NK-92 (cell line): Measurements from ENCODE around the gene APOA1.

Source experiments
- DNase-seq: peaks from one replicate; lab custom pipeline; 2025; ENCODE audit not compliant: unreplicated experiment; lab: John Stamatoyannopoulos, UW

Gene APOA1

GRCh38 chr11:116859175-116859574, 21.8 kb upstream of the APOA1 start:
- no peak for DNase-seq

GRCh38 chr11:116857936-116858335, 20.5 kb upstream of the APOA1 start:
- DNase-seq = no peak

GRCh38 chr11:116857316-116857715, 19.9 kb upstream of the APOA1 start:
- DNase-seq = no peak

GRCh38 chr11:116856423-116856822, 19.0 kb upstream of the APOA1 start:
- no peak for DNase-seq

GRCh38 chr11:116855413-116855812, 18.0 kb upstream of the APOA1 start:
- DNase-seq = no peak

- DNase-seq = no peak
Measured at GRCh38 chr11:116853461-116854073, 16.1 kb upstream of the APOA1 start.

- no peak for DNase-seq
Measured at GRCh38 chr11:116852261-116853031, 15.0 kb upstream of the APOA1 start.

- no peak for DNase-seq
Measured at GRCh38 chr11:116851626-116852025, 14.2 kb upstream of the APOA1 start.

- no peak for DNase-seq
Measured at GRCh38 chr11:116849486-116849885, 12.1 kb upstream of the APOA1 start.

GRCh38 chr11:116849060-116849459, 11.6 kb upstream of the APOA1 start:
- no peak for DNase-seq

- DNase-seq = no peak
Measured at GRCh38 chr11:116847612-116848011, 10.2 kb upstream of the APOA1 start.

- no peak for DNase-seq
Measured at GRCh38 chr11:116844722-116845121, 7.3 kb upstream of the APOA1 start.

GRCh38 chr11:116843661-116844060, 6.2 kb upstream of the APOA1 start:
- no peak for DNase-seq

- DNase-seq = no peak
Measured at GRCh38 chr11:116842909-116843308, 5.5 kb upstream of the APOA1 start.

- DNase-seq = no peak
Measured at GRCh38 chr11:116842117-116842516, 4.7 kb upstream of the APOA1 start.

- no peak for DNase-seq
Measured at GRCh38 chr11:116840746-116841296, 3.4 kb upstream of the APOA1 start.

GRCh38 chr11:116840224-116840745, 2.9 kb upstream of the APOA1 start:
- DNase-seq = no peak

- no peak for DNase-seq
Measured at GRCh38 chr11:116838321-116839084, 1.1 kb upstream of the APOA1 start.

- DNase-seq = no peak
Measured at GRCh38 chr11:116836632-116836991, 810 bp downstream of the APOA1 start.

- DNase-seq = no peak
Measured at GRCh38 chr11:116835791-116836631, 1.4 kb downstream of the APOA1 start.
